Amniotic stem cell (primary cell): ENCODE measurements around the gene ALPI.
"Not testable (repeated sequence)": the region's sequence is repeated elsewhere in the genome, so short reads cannot be mapped to it uniquely, and the experiment has no call there.

Experiments
- DNase-seq: peaks from one replicate; lab custom pipeline; 2025; lab: John Stamatoyannopoulos, UW

ALPI gene

GRCh38 chr2:232421189-232421785 lies 34.7 kb upstream of the ALPI start:
- no peak for DNase-seq

GRCh38 chr2:232422051-232422450 lies 33.9 kb upstream of the ALPI start:
- DNase-seq, result no peak

- DNase-seq, result not testable (repeated sequence)
Measured at GRCh38 chr2:232422996-232423395, 33.0 kb upstream of the ALPI start.

GRCh38 chr2:232423407-232423806 lies 32.5 kb upstream of the ALPI start:
- not testable (repeated sequence) for DNase-seq

- no peak for DNase-seq
Measured at GRCh38 chr2:232431705-232432590, 24.0 kb upstream of the ALPI start.

- DNase-seq, result no peak
Measured at GRCh38 chr2:232432598-232433184, 23.3 kb upstream of the ALPI start.

GRCh38 chr2:232433622-232434021 lies 22.3 kb upstream of the ALPI start:
- DNase-seq, result not testable (repeated sequence)

- DNase-seq, result no peak
Measured at GRCh38 chr2:232434091-232434490, 21.9 kb upstream of the ALPI start.

GRCh38 chr2:232434563-232435374 lies 21.2 kb upstream of the ALPI start:
- DNase-seq, result no peak

GRCh38 chr2:232435375-232435648 lies 20.6 kb upstream of the ALPI start:
- DNase-seq, result no peak

- DNase-seq, result no peak
Measured at GRCh38 chr2:232435805-232436204, 20.1 kb upstream of the ALPI start.

GRCh38 chr2:232436381-232437194 lies 19.4 kb upstream of the ALPI start:
- no peak for DNase-seq

GRCh38 chr2:232437195-232437571 lies 18.8 kb upstream of the ALPI start:
- DNase-seq, result no peak

- no peak for DNase-seq
Measured at GRCh38 chr2:232438091-232438490, 17.9 kb upstream of the ALPI start.

GRCh38 chr2:232438951-232439757 lies 16.8 kb upstream of the ALPI start:
- no peak for DNase-seq

- DNase-seq, result no peak
Measured at GRCh38 chr2:232439758-232440135, 16.2 kb upstream of the ALPI start.

GRCh38 chr2:232440220-232441018 lies 15.5 kb upstream of the ALPI start:
- DNase-seq, result not testable (repeated sequence)

GRCh38 chr2:232441147-232441651 lies 14.8 kb upstream of the ALPI start:
- DNase-seq, result no peak

GRCh38 chr2:232441922-232442321 lies 14.0 kb upstream of the ALPI start:
- not testable (repeated sequence) for DNase-seq

- DNase-seq, result not testable (repeated sequence)
Measured at GRCh38 chr2:232442431-232442830, 13.5 kb upstream of the ALPI start.
